Heart left ventricle (tissue), 16 donors: ENCODE measurements around the gene CNGB1. TPM values are rescaled to one million over a fixed set of nuclear protein-coding genes. Genes with fewer than 3 reads are reported as not detected.

ENCODE experiments used
- ATAC-seq, 4 donors: fragments of 200-7000 bp; cut with Tn5 transposase; one replicate each; pipeline ENCODE4 v1.9.1; 2020 to 2022; ENCODE audit warnings: moderate library complexity in 4 of 4, mild to moderate bottlenecking in 3 of 4, moderate number of reproducible peaks in 1 of 4
- DNase-seq, 5 donors: peaks; one replicate each; pipeline ENCODE4 v3.0.0-alpha.2; 2020
- H3K27ac ChIP-seq, 12 donors: fragments of 200-600 bp; sonication (generic) in 4 of 12; one replicate each; pipeline versions ENCODE4 v1.5.0 to v1.8.0; 2016 to 2022; ENCODE audit warnings: mild to moderate bottlenecking in 2 of 12
- H3K27me3 ChIP-seq, 9 donors: fragments of 200-600 bp; sonication (generic) in 2 of 9; one replicate each; pipeline versions ENCODE4 v1.5.1 to v1.8.0; 2016 to 2022; ENCODE audit warnings: mild to moderate bottlenecking in 3 of 9
- H3K36me3 ChIP-seq, 9 donors: fragments of 200-600 bp; sonication (generic) in 2 of 9; one replicate each; pipeline versions ENCODE4 v1.5.0 to v1.8.0; 2018 to 2022; ENCODE audit warnings: mild to moderate bottlenecking in 2 of 9
- H3K4me1 ChIP-seq, 12 donors: fragments of 200-600 bp; sonication (generic) in 4 of 12; one replicate each; pipeline versions ENCODE4 v1.5.0 to v1.8.0; 2016 to 2022; ENCODE audit warnings: mild to moderate bottlenecking in 3 of 12
- H3K4me3 ChIP-seq, 12 donors: fragments of 200-600 bp; sonication (generic) in 4 of 12; one replicate each; pipeline versions ENCODE4 v1.5.0 to v1.8.0; 2017 to 2022; ENCODE audit warnings: mild to moderate bottlenecking in 9 of 12, moderate library complexity in 4 of 12
- H3K9me3 ChIP-seq, 12 donors: fragments of 200-600 bp; sonication (generic) in 4 of 12; one replicate each; pipeline versions ENCODE4 v1.5.0 to v1.8.0; 2016 to 2022; ENCODE audit warnings: mild to moderate bottlenecking in 1 of 12
- CTCF ChIP-seq, 12 donors: fragments of 200-600 bp; sonication (generic) in 4 of 12; IDR thresholded peaks; one replicate each; pipeline versions ENCODE4 v1.5.0 to v1.8.0; 2018 to 2022; ENCODE audit warnings: antibody characterized with exemption in 12 of 12, mild to moderate bottlenecking in 5 of 12
- POLR2A ChIP-seq, 2 donors: fragments of 450-650 bp; IDR thresholded peaks; one replicate each; pipeline ENCODE4 v1.6.1; 2017; ENCODE audit warnings: antibody characterized with exemption in 2 of 2, mild to moderate bottlenecking in 2 of 2, moderate library complexity in 2 of 2
- WGBS, 4 donors: extraction: QIAGEN DNeasy Blood & Tissue Kit in 2 of 4; methylation state at CpG; one replicate each; pipeline versions ENCODE4 v1.1.5 to v1.1.7; 2013 to 2018; 5-methylcytosine and 5-hydroxymethylcytosine counted together
- intact Hi-C, 10 donors: fragments of 100-400 bp; cut with DNase I; formaldehyde crosslinking; loops; one replicate each; pipeline versions ENCODE4 v1.11.1 to v1.14.2; 2022
- polyA plus RNA-seq, 2 donors: library from polyadenylated mRNA; stranded (reverse); fragments of 200-250 nt; gene quantifications; one replicate each; pipeline ENCODE4 v1.2.3, GENCODE V29; 2013
- total RNA-seq, 9 donors: library from RNA; depleted of rRNA in 2 of 9; stranded (reverse); fragments of >200 nt in 2 of 9; fragmentation: NEBNext Ultra II Directional in 3 of 9; extraction: Animal tissue kit (Norgen Biotek cat#: 25700) in 3 of 9; gene quantifications; one replicate each; pipeline versions ENCODE4 v1.1.0 to v1.2.4, GENCODE V29; 2016 to 2023
- donor health status: ischemic (EF 13 %, LVEDD 7.1; RV severe dilation, severe dysfunction).
- donor health status: healthy with polysubstance abuse.
- donor health status: DM: no; HTN: yes; CAD: no.
- donor health status: DM: no; HTN: no; CAD: no.
- donor health status: ischemic (EF 25% LVEDD 6.9; RV normal size, moderate dysfunction).
- donor health status: ischemic (EF 25% LVEDD 5.7; RV mildly dilated, moderate dysfunction).
- donor health status: healthy.
- donor health status: DM: yes; HTN: yes; CAD: no.
- donor health status: ischemic (EF 35%, LVEDD 5.7; RV mildly dilated, moderate dysfunction).
- donor health status: nonischemic (EF 11% LVEDD 7.7; RV severe dilation, severe dysfunction).
- donor health status: DM: yes; HTN: yes; CAD: no.
- donor health status: PGD.
- donor health status: ischemic (EF 29% LVEDD 5.4; RV normal size, mild dysfunction).
- donor health status: nonischemic (EF 23%, LVEDD 6.1; RV moderate dilation, normal function).

The CNGB1 gene
- total and polyA plus RNA-seq, 11 donors = not detected

GRCh38 chr16:57969451-57970123 is 1.3 kb downstream of the CNGB1 start:
- Histone ChIP-seq H3K27me3 (no peaks in the 10 kb centered on the region), H3K4me3 (no peak overlapping the region), H3K36me3 (no peaks in the 10 kb centered on the region), H3K9me3 (no peaks in the 10 kb centered on the region), H3K4me1 (no peaks in the 10 kb centered on the region), H3K27ac (no peak overlapping the region)
- intact Hi-C loops = no loop called here
- DNase-seq = peak in 1 of 5 donors; percentile 25
- WGBS, 4 donors = 74 to 84% (median 81%) methylated on average over 9 to 10 of the region's 10 CpGs
- no peak for ATAC-seq
- TF ChIP-seq POLR2A (IDR thresholded peaks at IDR 0.05) = no peak

- TF ChIP-seq POLR2A (IDR thresholded peaks at IDR 0.05) = no peak
- TF ChIP-seq CTCF (IDR thresholded peaks at IDR 0.05) = no peak
Observed at GRCh38 chr16:57967916-57968315, 3.0 kb downstream of the CNGB1 start.

GRCh38 chr16:57966986-57967385 is 3.9 kb downstream of the CNGB1 start:
- Histone ChIP-seq H3K27me3 (no peaks in the 10 kb centered on the region), H3K9me3 (no peaks in the 10 kb centered on the region), H3K4me1 (no peaks in the 10 kb centered on the region), H3K36me3 (no peaks in the 10 kb centered on the region), H3K4me3 (no peak overlapping the region), H3K27ac (no peak overlapping the region)
- TF ChIP-seq CTCF (IDR thresholded peaks at IDR 0.05) (no peak), POLR2A (IDR thresholded peaks at IDR 0.05) (no peak)
- DNase-seq = peak in 1 of 5 donors; percentile 20
- no peak for ATAC-seq
- intact Hi-C loops = no loop called here
- WGBS, 4 donors = 71 to 82% (median 79%) methylated on average over 9 of the region's 9 CpGs

More at GRCh38 chr16:57967916-57968315, 3.0 kb downstream of the CNGB1 start:
- H3K27me3 ChIP-seq = no peaks in the 10 kb centered on the region
- no peaks in the 10 kb centered on the region for H3K9me3 ChIP-seq
- DNase-seq = no peak
- intact Hi-C loops = no loop called here
- H3K4me3 ChIP-seq = no peak overlapping the region
- ATAC-seq = no peak
- no peaks in the 10 kb centered on the region for H3K36me3 ChIP-seq
- no peaks in the 10 kb centered on the region for H3K4me1 ChIP-seq
- H3K27ac ChIP-seq = no peak overlapping the region

GRCh38 chr16:57966204-57966771 is 4.6 kb downstream of the CNGB1 start:
- TF ChIP-seq CTCF (IDR thresholded peaks at IDR 0.05) (no peak), POLR2A (IDR thresholded peaks at IDR 0.05) (no peak)
- no peak overlapping the region for H3K4me3 ChIP-seq
- H3K36me3 ChIP-seq = no peaks in the 10 kb centered on the region
- H3K27ac ChIP-seq = no peak overlapping the region
- no peaks in the 10 kb centered on the region for H3K27me3 ChIP-seq
- WGBS, 4 donors = 57 to 64% (median 61%) methylated on average over 4 of the region's 4 CpGs
- no peaks in the 10 kb centered on the region for H3K9me3 ChIP-seq
- DNase-seq (no peak), ATAC-seq (peak in 2 of 4 donors; percentile 24 to 34)
- no peaks in the 10 kb centered on the region for H3K4me1 ChIP-seq
- intact Hi-C loops = no loop called here
